OCI-LY1 (cell line): ENCODE measurements around the gene TOP3B.

Experiments used
- H2AFZ ChIP-seq: fragments of 200-600 bp; sonication (generic), shearing (Covaris generic); 2 replicates; pipeline ENCODE4 v1.6.0; 2014; ENCODE audit warnings: antibody characterized with exemption, mild to moderate bottlenecking, low read length
- H3F3A ChIP-seq: fragments of 200-600 bp; sonication (generic), shearing (Covaris generic); 2 replicates; pipeline ENCODE4 v1.6.0; 2014; ENCODE audit warnings: mild to moderate bottlenecking, antibody characterized with exemption, low read length, moderate library complexity; ENCODE audit not compliant: insufficient read depth
- H3K27ac ChIP-seq: fragments of 200-600 bp; sonication (generic); 2 replicates; pipeline ENCODE4 v1.5.1; 2014; ENCODE audit warnings: low read length, mixed run types, mild to moderate bottlenecking, low read depth; ENCODE audit not compliant: poor library complexity, severe bottlenecking
- H3K27me3 ChIP-seq: fragments of 200-600 bp; sonication (generic); 2 replicates; pipeline ENCODE4 v1.6.0; 2014; ENCODE audit warnings: antibody characterized with exemption, mild to moderate bottlenecking, low read length, moderate library complexity; ENCODE audit not compliant: insufficient read depth
- H3K36me3 ChIP-seq: fragments of 200-600 bp; sonication (generic); 2 replicates; pipeline ENCODE4 v1.6.1; 2014; ENCODE audit warnings: mild to moderate bottlenecking, antibody characterized with exemption, low read length, moderate library complexity, mixed read lengths; ENCODE audit not compliant: insufficient read depth
- H3K4me1 ChIP-seq: fragments of 200-600 bp; sonication (generic); 2 replicates; pipeline ENCODE4 v1.5.1; 2014; ENCODE audit warnings: mild to moderate bottlenecking, low read length, moderate library complexity; ENCODE audit not compliant: insufficient read depth, severe bottlenecking
- H3K4me2 ChIP-seq: fragments of 200-600 bp; sonication (generic), shearing (Covaris generic); 2 replicates; pipeline ENCODE4 v1.6.1; 2014; ENCODE audit warnings: low read length
- H3K4me3 ChIP-seq: fragments of 200-600 bp; sonication (generic); 2 replicates; pipeline ENCODE4 v1.5.1; 2014; ENCODE audit warnings: low read length, low read depth, mild to moderate bottlenecking, mixed read lengths; ENCODE audit not compliant: poor library complexity, severe bottlenecking
- H3K79me2 ChIP-seq: fragments of 200-600 bp; shearing (Covaris generic); 2 replicates; pipeline ENCODE4 v1.6.1; 2016; ENCODE audit warnings: mixed run types, low read length, mixed read lengths; ENCODE audit not compliant: insufficient read depth
- H3K9ac ChIP-seq: fragments of 200-600 bp; sonication (generic), shearing (Covaris generic); 2 replicates; pipeline ENCODE4 v1.6.1; 2014; ENCODE audit warnings: mild to moderate bottlenecking, low read length, mixed read lengths
- H3K9me2 ChIP-seq: fragments of 200-600 bp; sonication (generic), shearing (Covaris generic); 2 replicates; pipeline ENCODE4 v1.6.1; 2014; ENCODE audit warnings: low read depth, mild to moderate bottlenecking, low read length, mixed read lengths
- H3K9me3 ChIP-seq: fragments of 200-600 bp; shearing (Covaris generic); 2 replicates; pipeline ENCODE4 v1.6.1; 2014; ENCODE audit warnings: low read length, mixed read lengths
- H4K20me1 ChIP-seq: fragments of 200-600 bp; sonication (generic), shearing (Covaris generic); 2 replicates; pipeline ENCODE4 v1.6.0; 2016; ENCODE audit warnings: mild to moderate bottlenecking, low read length; ENCODE audit not compliant: insufficient read depth
- CTCF ChIP-seq: fragments of 200-600 bp; sonication (generic), shearing (Covaris generic); IDR thresholded peaks from 2 replicates; pipeline ENCODE4 v1.5.1; 2017; ENCODE audit warnings: mild to moderate bottlenecking, antibody characterized with exemption, low read length, moderate library complexity, mixed read lengths
- EZH2 ChIP-seq: fragments of 200-600 bp; sonication (generic), shearing (Covaris generic); IDR thresholded peaks from 2 replicates; pipeline ENCODE4 v1.8.0; 2017; ENCODE audit warnings: borderline replicate concordance, mixed run types, mild to moderate bottlenecking, antibody characterized with exemption, low read length, moderate library complexity, mixed read lengths

TOP3B gene

GRCh38 chr22:21982338-21982965, at the start of gene TOP3B:
Gene TOP3B (minus strand): TSS chr22:21982787. CDS start chr22:21975709, 7,078 bp downstream.
- peaks cover 16% of the 10 kb centered on the region for H3K4me1 ChIP-seq
- peak within 1 kb of the TSS; percentile 98 for H3K9ac ChIP-seq
- H3K36me3 ChIP-seq = peaks cover 12% of the 10 kb centered on the region; the same call in 1 of the 2 replicates
- peak within 1 kb of the TSS; percentile 99 for H3K4me3 ChIP-seq
- H3K27ac ChIP-seq = peak within 1 kb of the TSS; percentile 28
- H3K27me3 ChIP-seq = no peaks in the 10 kb centered on the region
- H3K79me2 ChIP-seq = peaks cover 10% of the 10 kb centered on the region
- peak within 1 kb of the TSS; percentile 90 for H2AFZ ChIP-seq
- peak within 1 kb of the TSS; percentile 91 for H3K4me2 ChIP-seq
- TF ChIP-seq CTCF = no peak
- TF ChIP-seq EZH2 = no peak
- H3K9me3 ChIP-seq = no peaks in the 10 kb centered on the region
- no peaks in the 10 kb centered on the region for H3F3A ChIP-seq
- H3K9me2 ChIP-seq = no peaks in the 10 kb centered on the region
- H4K20me1 ChIP-seq = no peaks in the 10 kb centered on the region

GRCh38 chr22:22031183-22031945, 48.8 kb upstream of the TOP3B start:
- peak overlapping the region; percentile 99 for H3K27ac ChIP-seq
- H4K20me1 ChIP-seq = no peaks in the 10 kb centered on the region
- H3K9me3 ChIP-seq = no peaks in the 10 kb centered on the region
- peaks cover 20% of the 10 kb centered on the region for H3K79me2 ChIP-seq
- H3K27me3 ChIP-seq = no peaks in the 10 kb centered on the region
- H3K9ac ChIP-seq = peak overlapping the region; percentile 97
- peaks cover 18% of the 10 kb centered on the region; the same call in 1 of the 2 replicates for H3K36me3 ChIP-seq
- no peaks in the 10 kb centered on the region for H3K9me2 ChIP-seq
- no peak overlapping the region for H2AFZ ChIP-seq
- H3F3A ChIP-seq = no peaks in the 10 kb centered on the region
- TF ChIP-seq CTCF = no peak
- no peak for TF ChIP-seq EZH2
- peaks cover 99% of the 10 kb centered on the region for H3K4me1 ChIP-seq
- H3K4me3 ChIP-seq = peak overlapping the region; percentile 71
- peak overlapping the region; percentile 96 for H3K4me2 ChIP-seq

GRCh38 chr22:22030493-22031182, 48.1 kb upstream of the TOP3B start:
- Histone ChIP-seq H3K4me1 (peaks cover 99% of the 10 kb centered on the region), H3K9ac (peak overlapping the region; percentile 97), H3K9me2 (no peaks in the 10 kb centered on the region), H3K9me3 (no peaks in the 10 kb centered on the region), H3F3A (no peaks in the 10 kb centered on the region), H3K79me2 (peaks cover 20% of the 10 kb centered on the region), H3K36me3 (peaks cover 18% of the 10 kb centered on the region; the same call in 1 of the 2 replicates), H3K4me3 (peak overlapping the region; percentile 71), H3K4me2 (peak overlapping the region; percentile 96), H3K27ac (peak overlapping the region; percentile 99), H4K20me1 (no peaks in the 10 kb centered on the region), H3K27me3 (no peaks in the 10 kb centered on the region), H2AFZ (no peak overlapping the region)
- TF ChIP-seq EZH2 (no peak), CTCF (peak; percentile 83)
